Measurements from ENCODE around the gene ERP29.
"Not testable (repeated sequence)": the region's sequence is repeated elsewhere in the genome, so short reads cannot be mapped to it uniquely, and the experiment has no call there.

ERP29 gene

GRCh38 chr12:111993292-111994150 is 19.7 kb upstream of the ERP29 start:
- H3K27me3 Mint-ChIP-seq, result peaks cover 4% of the 10 kb centered on the region
- H3K4me1 Mint-ChIP-seq (ENCODE audit: low read depth), result peaks cover 40% of the 10 kb centered on the region
- H3K27ac Mint-ChIP-seq, result peak overlapping the region; percentile 80
- H3K9me3 Mint-ChIP-seq, result no peaks in the 10 kb centered on the region
- intact Hi-C loops (cut with micrococcal nuclease), result no loop called here
- peak overlapping the region; percentile 13 for H3K4me3 Mint-ChIP-seq
- H3K36me3 Mint-ChIP-seq (ENCODE audit: low read depth), result no peaks in the 10 kb centered on the region

GRCh38 chr12:111994211-111995111 is 18.8 kb upstream of the ERP29 start:
- Mint-ChIP-seq H3K4me3 (peak overlapping the region; percentile 70), H3K4me1 (ENCODE audit: low read depth) (peaks cover 44% of the 10 kb centered on the region), H3K27ac (peak overlapping the region; percentile 80)
- intact Hi-C loops (cut with micrococcal nuclease); H3K36me3 Mint-ChIP-seq (ENCODE audit: low read depth); H3K9me3 Mint-ChIP-seq; H3K27me3 Mint-ChIP-seq: not testable (repeated sequence)

- intact Hi-C loops (cut with micrococcal nuclease), result no loop called here
- Mint-ChIP-seq H3K4me1 (ENCODE audit: low read depth) (peaks cover 50% of the 10 kb centered on the region), H3K4me3 (no peak overlapping the region), H3K36me3 (ENCODE audit: low read depth) (peaks cover 7% of the 10 kb centered on the region), H3K9me3 (no peaks in the 10 kb centered on the region), H3K27me3 (peaks cover 10% of the 10 kb centered on the region), H3K27ac (no peak overlapping the region)
These were observed 17.3 kb upstream of the ERP29 start for GRCh38 chr12:111995782-111996480.

- Mint-ChIP-seq H3K4me1 (ENCODE audit: low read depth) (peaks cover 47% of the 10 kb centered on the region), H3K27me3 (peaks cover 10% of the 10 kb centered on the region), H3K4me3 (no peak overlapping the region), H3K9me3 (no peaks in the 10 kb centered on the region), H3K27ac (no peak overlapping the region), H3K36me3 (ENCODE audit: low read depth) (peaks cover 7% of the 10 kb centered on the region)
- intact Hi-C loops (cut with micrococcal nuclease), result no loop called here
These were observed 15.9 kb upstream of the ERP29 start for GRCh38 chr12:111997300-111997699.

GRCh38 chr12:111998015-111998414 is 15.2 kb upstream of the ERP29 start:
- no peak overlapping the region for H3K27ac Mint-ChIP-seq
- no peaks in the 10 kb centered on the region for H3K9me3 Mint-ChIP-seq
- intact Hi-C loops (cut with micrococcal nuclease), result no loop called here
- peaks cover 10% of the 10 kb centered on the region for H3K27me3 Mint-ChIP-seq
- peaks cover 7% of the 10 kb centered on the region for H3K36me3 Mint-ChIP-seq (ENCODE audit: low read depth)
- peaks cover 40% of the 10 kb centered on the region for H3K4me1 Mint-ChIP-seq (ENCODE audit: low read depth)
- H3K4me3 Mint-ChIP-seq, result no peak overlapping the region

GRCh38 chr12:111999129-111999528 is 14.1 kb upstream of the ERP29 start:
- H3K4me3 Mint-ChIP-seq; H3K27me3 Mint-ChIP-seq; H3K36me3 Mint-ChIP-seq (ENCODE audit: low read depth); intact Hi-C loops (cut with micrococcal nuclease); H3K27ac Mint-ChIP-seq; H3K9me3 Mint-ChIP-seq: not testable (repeated sequence)
- H3K4me1 Mint-ChIP-seq (ENCODE audit: low read depth), result peaks cover 31% of the 10 kb centered on the region

GRCh38 chr12:112000820-112001219 is 12.4 kb upstream of the ERP29 start:
- no peaks in the 10 kb centered on the region for H3K9me3 Mint-ChIP-seq
- peaks cover 7% of the 10 kb centered on the region for H3K36me3 Mint-ChIP-seq (ENCODE audit: low read depth)
- H3K27me3 Mint-ChIP-seq, result peaks cover 5% of the 10 kb centered on the region
- H3K27ac Mint-ChIP-seq, result no peak overlapping the region
- H3K4me1 Mint-ChIP-seq (ENCODE audit: low read depth), result peaks cover 26% of the 10 kb centered on the region
- no peak overlapping the region for H3K4me3 Mint-ChIP-seq
- intact Hi-C loops (cut with micrococcal nuclease), result no loop called here

GRCh38 chr12:112001576-112001975 is 11.7 kb upstream of the ERP29 start:
- H3K9me3 Mint-ChIP-seq, result no peaks in the 10 kb centered on the region
- H3K36me3 Mint-ChIP-seq (ENCODE audit: low read depth), result peaks cover 7% of the 10 kb centered on the region
- no peak overlapping the region for H3K27ac Mint-ChIP-seq
- no peak overlapping the region for H3K4me3 Mint-ChIP-seq
- H3K27me3 Mint-ChIP-seq, result peaks cover 5% of the 10 kb centered on the region
- peaks cover 28% of the 10 kb centered on the region for H3K4me1 Mint-ChIP-seq (ENCODE audit: low read depth)
- intact Hi-C loops (cut with micrococcal nuclease), result no loop called here

- Mint-ChIP-seq H3K9me3 (no peaks in the 10 kb centered on the region), H3K27me3 (peaks cover 4% of the 10 kb centered on the region), H3K4me1 (ENCODE audit: low read depth) (peaks cover 21% of the 10 kb centered on the region), H3K4me3 (no peak overlapping the region), H3K36me3 (ENCODE audit: low read depth) (peaks cover 7% of the 10 kb centered on the region), H3K27ac (no peak overlapping the region)
- intact Hi-C loops (cut with micrococcal nuclease), result no loop called here
These were observed 9.2 kb upstream of the ERP29 start for GRCh38 chr12:112004041-112004440.

- H3K9me3 Mint-ChIP-seq, result no peaks in the 10 kb centered on the region
- H3K36me3 Mint-ChIP-seq (ENCODE audit: low read depth), result peaks cover 9% of the 10 kb centered on the region
- peak overlapping the region; percentile 24 for H3K27ac Mint-ChIP-seq
- H3K27me3 Mint-ChIP-seq, result peaks cover 2% of the 10 kb centered on the region
- H3K4me1 Mint-ChIP-seq (ENCODE audit: low read depth), result peaks cover 28% of the 10 kb centered on the region
- no peak overlapping the region for H3K4me3 Mint-ChIP-seq
- intact Hi-C loops (cut with micrococcal nuclease), result no loop called here
These were observed 7.5 kb upstream of the ERP29 start for GRCh38 chr12:112005419-112006395.

GRCh38 chr12:112007945-112008344 is 5.3 kb upstream of the ERP29 start:
- Mint-ChIP-seq H3K27me3 (no peaks in the 10 kb centered on the region), H3K36me3 (ENCODE audit: low read depth) (peaks cover 27% of the 10 kb centered on the region), H3K9me3 (no peaks in the 10 kb centered on the region), H3K4me3 (no peak overlapping the region), H3K27ac (no peak overlapping the region), H3K4me1 (ENCODE audit: low read depth) (peaks cover 44% of the 10 kb centered on the region)
- intact Hi-C loops (cut with micrococcal nuclease), result no loop called here

GRCh38 chr12:112008918-112009317 is 4.3 kb upstream of the ERP29 start:
- no peaks in the 10 kb centered on the region for H3K9me3 Mint-ChIP-seq
- H3K4me1 Mint-ChIP-seq (ENCODE audit: low read depth), result peaks cover 44% of the 10 kb centered on the region
- intact Hi-C loops (cut with micrococcal nuclease), result no loop called here
- H3K27me3 Mint-ChIP-seq, result no peaks in the 10 kb centered on the region
- H3K4me3 Mint-ChIP-seq, result no peak overlapping the region
- H3K36me3 Mint-ChIP-seq (ENCODE audit: low read depth), result peaks cover 37% of the 10 kb centered on the region
- H3K27ac Mint-ChIP-seq, result no peak overlapping the region

GRCh38 chr12:112009596-112009995 is 3.6 kb upstream of the ERP29 start:
- intact Hi-C loops (cut with micrococcal nuclease); H3K9me3 Mint-ChIP-seq; H3K27ac Mint-ChIP-seq; H3K27me3 Mint-ChIP-seq; H3K4me3 Mint-ChIP-seq: not testable (repeated sequence)
- H3K36me3 Mint-ChIP-seq (ENCODE audit: low read depth), result peaks cover 43% of the 10 kb centered on the region
- peaks cover 48% of the 10 kb centered on the region for H3K4me1 Mint-ChIP-seq (ENCODE audit: low read depth)

All from dendritic cell treated with granulocyte-macrophage colony-stimulating factor and Interleukin-4, amounts not matched to agents 40 ng/mL and 50 ng/mL, for 4 days (primary cell).